T47D (cell line): Measurements from ENCODE around the gene MYCBPAP.
A peak's percentile ranks its signal among the peaks of the same experiment; 100 is the strongest.

Source experiments
- DNase-seq, 2 experiments: peaks; one replicate each; pipeline versions ENCODE4 v3.0.0 to v3.0.0-alpha.2; 2011 to 2012; ENCODE audit warnings: low read depth in 1 of 2, low spot score in 1 of 2
- JUND ChIP-seq: IDR thresholded peaks from 2 replicates; pipeline ENCODE4 v1.6.1; 2012; ENCODE audit warnings: low read depth
- in situ Hi-C: cut with HindIII; loops from 2 replicates; pipeline ENCODE4 v1.10.0; 2016; ENCODE audit warnings: low sequenced_read_pairs, low pct_unique_long_range_greater_than_20kb

The MYCBPAP gene

DNA sequence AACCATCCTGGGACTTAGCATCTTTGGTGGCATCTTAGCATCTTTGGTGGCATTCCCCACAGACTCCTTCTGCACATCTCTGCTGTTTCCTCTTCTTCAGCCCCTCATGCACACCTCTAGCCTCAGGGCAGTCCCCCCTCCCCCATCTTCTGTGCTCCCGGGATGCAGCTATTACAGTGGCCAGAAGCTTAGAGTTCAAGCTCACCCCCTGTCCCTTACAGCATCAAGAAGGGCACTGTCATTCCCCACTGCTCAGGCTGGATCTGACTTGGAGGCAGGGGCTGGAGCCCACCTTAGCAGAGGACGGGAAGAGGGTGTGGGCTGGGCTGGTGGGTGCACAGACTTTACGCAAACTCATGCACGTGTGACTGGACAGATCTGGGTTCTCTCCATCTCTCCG lies 24.9 kb downstream of the MYCBPAP start:
- in situ Hi-C loops: no loop called here
- DNase-seq: no peak
- no peak for TF ChIP-seq JUND

DNA sequence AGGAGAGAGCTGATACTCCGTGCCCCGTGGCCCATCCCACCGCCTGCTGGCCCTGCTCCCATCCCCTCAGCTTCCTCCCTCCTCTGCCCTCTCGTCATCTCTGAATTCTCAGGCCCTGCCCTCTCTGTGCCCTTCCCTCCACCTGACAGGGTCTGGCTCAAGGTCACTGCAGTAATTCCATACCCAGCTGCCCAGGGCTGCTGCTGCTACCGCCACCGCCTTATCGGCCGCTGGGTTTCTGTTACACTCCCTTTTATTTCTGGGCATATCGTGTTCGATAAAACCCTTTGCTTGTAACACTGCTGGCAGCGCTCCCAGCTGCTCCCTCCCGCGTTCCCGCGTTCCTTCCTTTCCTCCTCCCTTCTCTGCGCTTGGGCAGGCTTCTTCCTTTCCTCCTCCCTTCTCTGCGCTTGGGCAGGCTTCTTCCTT lies 25.5 kb downstream of the MYCBPAP start:
- no peak for DNase-seq
- in situ Hi-C loops: no loop called here

DNA sequence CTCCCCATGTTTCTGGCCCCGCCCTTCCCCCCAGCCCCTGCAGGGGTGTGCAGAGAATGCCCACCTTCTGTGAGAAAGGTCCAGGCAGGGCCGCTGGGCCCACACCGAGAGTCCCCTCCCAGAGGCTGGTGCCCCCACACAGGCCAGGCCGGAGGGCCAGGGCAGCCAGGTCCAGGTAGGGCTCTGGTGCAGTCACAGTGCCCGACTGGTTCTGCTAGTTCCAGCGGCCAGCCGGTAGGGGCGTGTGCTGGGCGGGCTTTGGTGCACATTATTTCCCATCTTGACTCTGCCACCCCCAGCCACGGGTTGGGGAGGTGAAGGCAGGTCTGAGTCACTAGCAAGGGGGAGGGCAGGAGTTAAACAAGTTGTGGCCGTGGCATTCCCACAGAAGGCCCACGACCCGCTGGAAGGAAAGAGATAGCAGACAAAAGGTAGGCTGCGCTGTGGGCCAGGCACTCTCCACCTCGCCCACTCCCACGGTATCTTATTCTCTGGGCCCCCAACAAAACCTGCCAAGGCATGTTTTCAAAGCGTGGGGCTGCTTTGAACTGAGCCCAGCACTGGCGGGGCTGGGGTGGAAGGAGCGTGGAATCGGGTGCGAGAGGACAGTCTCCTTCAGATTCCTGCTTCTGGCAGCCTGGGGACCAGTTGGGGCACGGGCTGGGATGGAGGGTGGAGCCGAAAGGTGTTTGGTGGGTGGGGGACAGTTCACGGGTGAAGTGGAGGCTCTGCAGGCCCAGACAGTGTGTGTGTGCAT lies 26.2 kb downstream of the MYCBPAP start:
- in situ Hi-C loops: no loop called here
- TF ChIP-seq JUND: no peak
- peak; percentile 91 to 95 for DNase-seq

More for the DNA sequence above, 25.5 kb downstream of the MYCBPAP start:
- TF ChIP-seq JUND: no peak

DNA sequence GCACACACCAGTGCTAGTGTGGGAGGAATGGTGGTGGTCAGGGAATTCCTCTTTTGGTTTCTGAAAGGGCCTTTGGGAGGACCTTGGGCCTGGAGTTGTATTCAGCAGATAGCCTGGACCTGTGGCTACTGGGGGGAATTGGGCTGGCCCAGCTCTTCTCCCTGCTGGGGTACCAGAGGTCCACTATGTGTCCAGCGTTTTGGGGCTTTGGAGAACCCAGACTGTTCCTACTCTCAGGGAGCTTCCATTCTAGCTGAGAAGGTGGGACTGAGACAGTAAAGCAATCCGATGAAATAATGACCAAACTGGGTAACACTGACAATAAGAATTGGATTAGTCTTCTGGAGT lies 26.7 kb downstream of the MYCBPAP start:
- in situ Hi-C loops: no loop called here
- TF ChIP-seq JUND: no peak

DNA sequence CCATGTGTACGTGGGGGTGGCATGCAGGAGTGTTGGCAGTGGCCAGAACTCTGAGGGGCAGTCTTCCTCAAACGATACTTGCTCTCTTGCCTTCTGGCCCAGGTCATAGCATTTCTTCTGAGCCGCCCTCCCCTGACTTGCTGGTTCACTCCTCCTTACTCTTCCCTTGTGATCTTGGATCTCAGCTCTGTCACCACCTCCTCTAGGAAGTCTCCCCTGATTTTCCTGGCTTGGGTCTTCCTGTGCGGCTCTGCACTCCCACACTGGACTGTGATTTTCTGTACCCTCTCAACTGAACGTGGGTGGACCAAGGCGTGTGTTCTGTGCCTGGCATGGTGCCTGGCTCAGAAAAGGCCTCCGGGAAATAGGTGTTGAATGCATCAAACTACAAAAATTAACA lies 27.2 kb downstream of the MYCBPAP start:
- DNase-seq: no peak
- TF ChIP-seq JUND: no peak
- in situ Hi-C loops: no loop called here

More for the DNA sequence above, 26.7 kb downstream of the MYCBPAP start:
- DNase-seq: no peak

DNA sequence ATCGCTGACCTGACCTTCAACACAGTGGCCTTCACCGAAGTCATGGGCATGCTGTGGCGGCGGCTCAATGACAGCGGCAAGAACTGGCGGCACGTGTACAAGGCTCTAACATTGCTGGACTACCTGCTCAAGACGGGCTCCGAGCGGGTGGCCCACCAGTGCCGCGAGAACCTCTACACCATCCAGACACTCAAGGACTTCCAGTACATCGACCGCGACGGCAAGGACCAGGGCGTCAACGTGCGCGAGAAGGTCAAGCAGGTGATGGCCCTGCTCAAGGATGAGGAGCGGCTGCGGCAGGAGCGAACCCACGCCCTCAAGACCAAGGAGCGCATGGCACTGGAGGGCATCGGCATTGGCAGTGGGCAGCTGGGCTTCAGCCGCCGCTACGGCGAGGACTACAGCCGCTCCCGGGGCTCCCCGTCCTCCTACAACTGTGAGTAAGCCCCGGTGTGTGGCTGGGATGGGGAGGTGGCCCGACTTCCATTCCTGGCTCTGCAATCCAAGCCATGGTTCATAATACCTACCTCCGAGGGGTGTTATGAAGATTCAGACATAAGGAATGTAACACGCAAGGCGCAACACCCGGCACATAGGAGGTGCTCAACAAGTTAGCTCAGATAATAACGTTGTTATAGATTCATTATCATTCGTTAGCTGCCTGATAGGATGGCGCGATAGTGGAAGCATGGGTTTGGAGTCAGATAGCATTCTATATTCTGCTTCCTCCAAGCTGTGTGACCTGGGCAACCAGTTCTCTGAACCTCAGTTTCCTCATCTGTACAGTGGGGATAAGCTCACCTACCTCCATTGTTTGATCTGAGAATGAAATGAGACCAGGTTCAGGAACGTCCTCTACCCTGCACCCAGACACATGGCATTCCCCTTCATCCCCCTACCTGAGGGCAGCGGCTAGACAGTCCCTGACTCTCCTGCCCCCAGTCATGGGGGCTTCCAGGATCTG lies 28.7 kb downstream of the MYCBPAP start:
- no peak for DNase-seq
- no peak for TF ChIP-seq JUND

DNA sequence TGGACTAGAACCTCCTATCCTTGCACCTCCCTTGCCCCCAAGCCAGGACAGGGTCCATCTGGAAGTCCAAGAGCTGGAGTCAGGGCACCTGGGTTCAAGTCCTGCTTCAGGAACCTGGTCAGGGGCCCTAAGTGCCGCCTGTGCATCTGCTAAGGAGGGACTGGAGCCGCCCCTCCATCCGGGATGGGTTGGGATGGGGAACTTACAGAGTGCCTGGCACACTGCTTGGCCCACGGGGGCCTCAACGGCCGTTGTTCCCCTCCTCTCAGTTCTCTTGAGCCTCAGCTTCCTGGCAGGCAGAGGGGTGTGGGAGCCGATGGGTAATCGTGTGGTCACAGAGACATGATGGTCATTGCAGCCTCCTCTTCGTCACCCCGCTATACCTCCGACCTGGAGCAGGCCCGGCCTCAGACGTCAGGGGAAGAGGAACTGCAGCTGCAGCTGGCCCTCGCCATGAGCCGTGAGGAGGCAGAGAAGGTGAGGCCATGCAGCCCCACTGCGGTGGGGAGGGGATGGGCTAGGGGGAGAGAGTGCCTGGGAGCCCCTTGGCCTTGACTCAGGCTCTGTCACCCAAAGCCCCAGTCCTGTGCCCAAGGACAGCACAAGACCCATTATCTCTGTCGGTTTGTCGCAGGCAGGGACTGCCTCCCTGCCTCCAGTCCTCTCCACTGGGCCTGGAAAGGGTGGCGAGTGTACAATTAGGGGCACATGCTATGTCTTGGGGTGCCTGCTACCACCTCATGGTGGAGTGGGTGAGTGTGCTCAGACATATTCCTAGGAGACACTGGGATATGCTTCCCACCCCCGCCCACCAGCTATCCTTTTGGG lies 29.7 kb downstream of the MYCBPAP start:
- no peak for DNase-seq
- TF ChIP-seq JUND: no peak
- in situ Hi-C loops: no loop called here

More for the DNA sequence above, 28.7 kb downstream of the MYCBPAP start:
- in situ Hi-C loops: no loop called here

DNA sequence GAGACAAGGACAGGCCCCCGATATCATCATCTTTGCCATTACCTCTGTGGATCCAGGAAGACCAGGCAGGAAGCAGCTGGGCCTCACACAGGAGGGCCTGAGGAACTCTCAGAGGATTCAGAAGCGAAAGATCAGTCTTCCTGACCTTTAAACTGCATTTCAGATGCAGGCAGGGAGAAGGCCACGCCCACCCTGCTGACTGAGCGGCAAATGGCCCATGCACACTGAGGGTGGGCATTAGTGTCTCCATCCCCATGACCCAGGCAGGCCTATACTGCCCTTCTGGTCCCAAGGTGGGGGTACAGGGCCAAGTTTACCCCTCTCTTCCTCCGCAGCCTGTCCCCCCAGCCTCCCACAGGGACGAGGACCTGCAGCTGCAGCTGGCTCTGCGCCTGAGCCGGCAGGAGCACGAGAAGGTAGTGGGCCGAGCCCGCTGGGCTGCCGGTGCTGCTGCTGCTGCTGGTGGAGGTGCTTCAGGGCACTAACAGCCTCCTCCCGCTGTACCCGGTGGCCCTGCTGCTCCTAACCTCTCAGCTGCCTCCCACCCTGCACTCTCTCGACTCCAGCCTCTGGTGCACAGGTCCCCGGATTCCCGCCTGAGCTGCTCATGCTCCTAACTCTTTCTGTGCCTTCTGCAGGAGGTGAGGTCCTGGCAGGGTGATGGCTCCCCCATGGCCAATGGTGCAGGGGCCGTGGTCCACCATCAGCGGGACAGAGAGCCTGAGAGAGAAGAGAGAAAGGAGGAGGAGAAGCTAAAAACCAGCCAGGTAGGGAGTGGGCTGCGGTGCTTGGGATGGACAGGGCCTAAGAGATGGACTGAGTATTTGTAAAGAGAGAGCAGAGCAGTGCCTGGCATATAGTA lies 30.5 kb downstream of the MYCBPAP start:
- no peak for DNase-seq
- in situ Hi-C loops: no loop called here
- no peak for TF ChIP-seq JUND

DNA sequence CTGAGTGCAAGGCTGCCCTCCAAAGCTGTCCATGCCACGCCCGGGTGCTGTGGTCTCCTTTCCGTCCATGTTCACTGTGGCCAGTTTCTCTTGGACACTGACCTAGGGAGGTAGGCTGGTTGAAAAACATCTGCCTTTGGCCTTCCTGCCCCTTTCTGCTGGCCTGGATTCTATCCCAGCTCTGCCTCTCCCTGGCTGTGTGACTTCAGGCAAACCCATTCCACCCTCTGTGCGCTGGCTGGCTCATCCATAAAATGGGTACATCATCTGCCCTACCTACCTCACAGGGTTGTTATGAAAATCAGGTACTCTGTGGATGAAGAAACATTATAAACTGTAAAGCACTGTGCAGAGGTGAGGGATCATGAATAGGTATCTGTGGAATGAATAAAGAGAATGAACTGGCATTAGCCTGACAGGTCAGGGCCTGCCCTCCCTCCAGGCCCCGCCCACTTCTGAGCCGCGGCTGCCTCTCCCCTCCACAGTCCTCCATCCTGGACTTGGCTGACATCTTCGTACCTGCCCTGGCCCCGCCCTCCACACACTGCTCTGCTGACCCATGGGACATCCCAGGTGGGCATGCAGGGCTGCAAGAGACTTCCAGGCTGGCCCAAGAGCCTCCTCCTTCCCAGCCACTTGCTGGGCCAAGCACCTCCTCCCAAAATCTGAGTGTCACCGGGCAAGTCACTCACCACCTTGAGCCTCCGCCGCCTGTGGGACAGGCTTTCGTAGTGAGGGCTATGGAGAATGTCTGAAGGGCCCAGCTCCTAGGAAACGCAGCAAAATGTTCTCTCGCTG lies 31.7 kb downstream of the MYCBPAP start:
- TF ChIP-seq JUND: no peak
- peak; percentile 83 to 87 for DNase-seq
- in situ Hi-C loops: no loop called here

DNA sequence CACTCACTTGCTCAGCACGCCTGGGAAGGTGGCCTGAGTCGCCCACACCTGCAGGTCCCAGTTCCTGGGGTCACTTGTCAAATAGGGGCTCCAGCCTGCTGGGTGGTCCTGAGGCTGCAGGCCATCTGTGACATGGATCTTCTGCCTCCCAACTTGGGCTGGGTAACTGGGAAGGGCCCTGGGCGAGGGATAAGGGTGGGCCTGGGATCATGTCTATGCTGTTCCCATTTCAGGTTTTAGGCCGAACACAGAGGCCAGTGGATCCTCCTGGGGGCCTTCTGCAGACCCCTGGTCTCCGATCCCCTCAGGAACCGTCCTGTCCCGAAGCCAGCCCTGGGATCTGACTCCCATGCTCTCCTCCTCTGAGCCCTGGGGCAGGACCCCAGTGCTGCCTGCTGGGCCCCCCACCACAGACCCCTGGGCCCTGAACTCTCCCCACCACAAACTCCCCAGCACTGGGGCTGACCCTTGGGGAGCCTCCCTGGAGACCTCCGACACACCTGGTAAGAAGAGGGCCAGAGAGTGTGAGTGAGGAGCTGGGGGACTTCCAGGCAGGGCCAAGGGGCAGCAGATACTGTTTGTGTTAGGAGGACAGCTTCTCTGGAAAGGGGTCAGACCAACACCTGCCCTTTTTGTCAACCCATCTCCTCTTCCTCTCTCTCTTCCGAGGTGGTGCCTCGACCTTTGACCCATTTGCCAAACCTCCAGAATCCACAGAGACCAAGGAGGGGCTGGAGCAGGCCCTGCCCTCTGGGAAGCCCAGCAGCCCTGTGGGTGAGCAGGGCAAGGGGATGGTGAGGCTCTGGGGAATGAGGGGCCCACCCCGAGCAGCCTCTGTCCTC lies 32.5 kb downstream of the MYCBPAP start:
- TF ChIP-seq JUND: no peak
- in situ Hi-C loops: no loop called here
- no peak for DNase-seq
